ENCODE results near the gene TASL.

Gene TASL

DNA sequence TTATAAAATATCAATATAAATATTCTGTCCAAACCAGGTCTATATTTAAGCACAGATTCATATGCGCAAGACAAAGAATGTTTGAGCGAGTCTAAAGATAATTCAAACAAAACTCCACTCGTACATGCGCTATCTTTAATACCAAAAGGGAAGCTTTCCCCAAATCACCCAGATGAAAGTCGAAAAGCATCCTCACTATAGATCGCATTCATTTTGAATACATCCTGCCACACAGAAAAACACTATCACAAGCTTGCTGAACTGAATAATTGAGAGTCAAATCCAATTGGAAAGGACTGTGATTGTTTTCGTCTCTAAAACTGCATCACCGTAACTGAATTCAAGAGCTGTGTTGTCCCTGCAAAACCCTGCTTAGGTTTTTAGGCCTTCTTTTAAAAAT is 685 bp downstream of the TASL start:
- Histone ChIP-seq H4K20me1 (ENCODE audit: insufficient read depth) (no peaks in the 10 kb centered on the region), H3K27ac (peak overlapping the region; percentile 97), H3K4me3 (IDR thresholded peaks at IDR 0.05; ENCODE audit: insufficient read depth, low read depth, low read length) (no peak overlapping the region), H3K9ac (peak overlapping the region; percentile 87), H3K4me1 (ENCODE audit: low read depth, poor library complexity, severe bottlenecking) (peaks cover 36% of the 10 kb centered on the region), H3K79me2 (ENCODE audit: insufficient read depth, low read depth) (peaks cover 49% of the 10 kb centered on the region), H2AFZ (ENCODE audit: low read depth) (no peak overlapping the region), H3K4me2 (peak overlapping the region; percentile 88), H3K36me3 (ENCODE audit: insufficient read depth) (no peaks in the 10 kb centered on the region), H3K27me3 (ENCODE audit: insufficient read depth, low read depth) (no peaks in the 10 kb centered on the region)
- TF ChIP-seq, protein P1, sequence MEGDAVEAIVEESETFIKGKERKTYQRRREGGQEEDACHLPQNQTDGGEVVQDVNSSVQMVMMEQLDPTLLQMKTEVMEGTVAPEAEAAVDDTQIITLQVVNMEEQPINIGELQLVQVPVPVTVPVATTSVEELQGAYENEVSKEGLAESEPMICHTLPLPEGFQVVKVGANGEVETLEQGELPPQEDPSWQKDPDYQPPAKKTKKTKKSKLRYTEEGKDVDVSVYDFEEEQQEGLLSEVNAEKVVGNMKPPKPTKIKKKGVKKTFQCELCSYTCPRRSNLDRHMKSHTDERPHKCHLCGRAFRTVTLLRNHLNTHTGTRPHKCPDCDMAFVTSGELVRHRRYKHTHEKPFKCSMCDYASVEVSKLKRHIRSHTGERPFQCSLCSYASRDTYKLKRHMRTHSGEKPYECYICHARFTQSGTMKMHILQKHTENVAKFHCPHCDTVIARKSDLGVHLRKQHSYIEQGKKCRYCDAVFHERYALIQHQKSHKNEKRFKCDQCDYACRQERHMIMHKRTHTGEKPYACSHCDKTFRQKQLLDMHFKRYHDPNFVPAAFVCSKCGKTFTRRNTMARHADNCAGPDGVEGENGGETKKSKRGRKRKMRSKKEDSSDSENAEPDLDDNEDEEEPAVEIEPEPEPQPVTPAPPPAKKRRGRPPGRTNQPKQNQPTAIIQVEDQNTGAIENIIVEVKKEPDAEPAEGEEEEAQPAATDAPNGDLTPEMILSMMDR (conservative IDR thresholded peaks at IDR 0.05; ENCODE audit: low read depth, low read length) = no peak

DNA sequence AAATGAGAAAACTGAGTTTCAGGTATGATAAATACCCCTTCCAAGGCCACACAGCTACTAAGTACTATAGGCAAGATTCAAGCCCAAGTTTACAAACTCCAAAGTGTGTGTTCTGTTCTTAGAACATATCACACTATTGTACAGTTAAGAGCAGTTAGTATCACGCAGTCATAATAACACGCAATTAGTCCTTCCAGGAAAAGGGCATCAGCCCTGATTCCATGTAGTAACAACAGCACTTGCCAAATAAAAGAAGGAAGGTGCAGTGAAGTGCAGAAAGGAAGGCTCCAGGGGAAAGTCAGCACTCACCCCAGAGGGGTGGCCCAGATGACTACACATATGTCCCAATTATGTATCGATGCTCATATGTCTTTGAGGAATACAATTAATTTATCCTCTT is 4.4 kb downstream of the TASL start:
- Histone ChIP-seq H2AFZ (ENCODE audit: low read depth) (no peak overlapping the region), H3K27ac (no peak overlapping the region), H3K79me2 (ENCODE audit: insufficient read depth, low read depth) (peaks cover 65% of the 10 kb centered on the region), H4K20me1 (ENCODE audit: insufficient read depth) (no peaks in the 10 kb centered on the region), H3K4me1 (ENCODE audit: low read depth, poor library complexity, severe bottlenecking) (peaks cover 39% of the 10 kb centered on the region), H3K4me2 (peak overlapping the region; percentile 88; the same call in 1 of the 2 replicates), H3K4me3 (IDR thresholded peaks at IDR 0.05; ENCODE audit: insufficient read depth, low read depth, low read length) (no peak overlapping the region), H3K36me3 (ENCODE audit: insufficient read depth) (no peaks in the 10 kb centered on the region), H3K9ac (no peak overlapping the region), H3K27me3 (ENCODE audit: insufficient read depth, low read depth) (no peaks in the 10 kb centered on the region)
- TF ChIP-seq, protein P1 (conservative IDR thresholded peaks at IDR 0.05; ENCODE audit: low read depth, low read length) = no peak

DNA sequence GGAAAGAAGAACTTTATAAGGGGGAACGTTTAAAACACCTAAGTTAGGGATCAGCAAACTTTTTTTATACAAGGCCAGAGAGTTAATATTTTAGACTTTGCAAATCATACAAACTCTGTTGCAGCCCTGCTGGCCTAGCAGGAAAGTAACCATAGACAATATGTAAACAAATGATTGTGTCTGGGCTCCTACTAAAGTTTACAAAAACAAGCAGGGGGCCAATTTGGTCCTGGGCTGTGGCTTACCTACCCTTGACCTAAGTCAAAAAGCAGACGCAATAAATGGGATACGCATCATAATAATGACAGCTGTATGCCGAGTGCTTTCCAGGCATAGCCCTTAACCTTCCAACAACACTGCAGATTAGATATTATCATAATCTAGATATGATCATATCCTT is 4.9 kb downstream of the TASL start:
- peaks cover 44% of the 10 kb centered on the region for H3K4me1 ChIP-seq (ENCODE audit: low read depth, poor library complexity, severe bottlenecking)
- H3K27me3 ChIP-seq (ENCODE audit: insufficient read depth, low read depth) = no peaks in the 10 kb centered on the region
- H3K27ac ChIP-seq = 0 out of 2 replicates have a peak overlapping the region, but pooled peaks have one; percentile 18
- no peak overlapping the region for H2AFZ ChIP-seq (ENCODE audit: low read depth)
- no peak overlapping the region for H3K4me3 ChIP-seq (IDR thresholded peaks at IDR 0.05; ENCODE audit: insufficient read depth, low read depth, low read length)
- H3K79me2 ChIP-seq (ENCODE audit: insufficient read depth, low read depth) = peaks cover 66% of the 10 kb centered on the region
- H4K20me1 ChIP-seq (ENCODE audit: insufficient read depth) = no peaks in the 10 kb centered on the region
- TF ChIP-seq, protein P1 (conservative IDR thresholded peaks at IDR 0.05; ENCODE audit: low read depth, low read length) = no peak
- H3K36me3 ChIP-seq (ENCODE audit: insufficient read depth) = no peaks in the 10 kb centered on the region
- peak overlapping the region; percentile 88; the same call in 1 of the 2 replicates for H3K4me2 ChIP-seq
- no peak overlapping the region for H3K9ac ChIP-seq

DNA sequence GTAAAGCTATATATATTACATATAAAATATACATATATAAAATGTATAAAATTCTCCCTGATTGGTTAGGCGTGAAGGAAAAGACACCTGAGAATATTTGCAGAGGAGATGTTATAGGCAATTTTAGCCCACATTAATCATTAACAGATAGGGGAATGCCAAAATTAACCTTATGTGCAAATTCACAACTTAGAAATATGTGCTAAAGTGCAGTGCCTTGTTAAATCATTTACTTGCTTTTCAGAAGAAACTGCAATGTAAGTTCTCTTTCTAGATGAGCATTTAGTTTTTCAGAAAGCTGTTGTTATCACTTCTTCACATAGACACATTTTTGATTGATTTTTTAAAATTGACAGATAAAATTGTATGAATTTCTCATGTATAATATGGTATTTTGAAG is 5.6 kb downstream of the TASL start:
- Histone ChIP-seq H3K27me3 (ENCODE audit: insufficient read depth, low read depth) (no peaks in the 10 kb centered on the region), H3K4me1 (ENCODE audit: low read depth, poor library complexity, severe bottlenecking) (peaks cover 49% of the 10 kb centered on the region), H3K27ac (0 out of 2 replicates have a peak overlapping the region, but pooled peaks have one; percentile 18), H4K20me1 (ENCODE audit: insufficient read depth) (no peaks in the 10 kb centered on the region), H3K4me2 (peak overlapping the region; percentile 88; the same call in 1 of the 2 replicates), H3K36me3 (ENCODE audit: insufficient read depth) (no peaks in the 10 kb centered on the region), H3K4me3 (IDR thresholded peaks at IDR 0.05; ENCODE audit: insufficient read depth, low read depth, low read length) (no peak overlapping the region), H2AFZ (ENCODE audit: low read depth) (no peak overlapping the region), H3K79me2 (ENCODE audit: insufficient read depth, low read depth) (peaks cover 66% of the 10 kb centered on the region), H3K9ac (no peak overlapping the region)
- TF ChIP-seq, protein P1 (conservative IDR thresholded peaks at IDR 0.05; ENCODE audit: low read depth, low read length) = no peak
